ENCODE measurements around the gene SPRR5.

SPRR5 gene

DNA sequence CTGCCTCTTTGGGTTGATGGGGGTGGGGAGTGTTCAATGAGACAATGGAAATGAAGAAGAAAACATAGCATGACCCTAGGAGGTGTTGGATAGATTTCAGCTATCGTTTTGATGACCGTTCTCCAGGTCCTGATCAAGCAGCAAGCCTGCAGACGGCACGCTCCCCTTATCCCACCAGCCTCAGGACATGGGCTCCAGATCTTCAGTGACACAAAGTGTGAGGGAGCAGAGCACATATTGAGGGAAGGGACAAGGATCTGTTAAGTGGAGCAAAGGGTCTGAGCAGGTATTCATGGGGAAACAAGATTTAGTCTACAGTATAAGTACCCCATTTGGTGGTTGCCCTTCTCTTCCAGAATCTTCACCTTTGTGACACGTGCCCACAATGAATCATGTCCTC, 4.7 kb downstream of the SPRR5 start:
- no peak for DNase-seq

GRCh38 chr1:152953761-152954160, 6.8 kb downstream of the SPRR5 start:
- no peak for DNase-seq

GRCh38 chr1:152954436-152954835, 7.4 kb downstream of the SPRR5 start:
- DNase-seq, result no peak

DNA sequence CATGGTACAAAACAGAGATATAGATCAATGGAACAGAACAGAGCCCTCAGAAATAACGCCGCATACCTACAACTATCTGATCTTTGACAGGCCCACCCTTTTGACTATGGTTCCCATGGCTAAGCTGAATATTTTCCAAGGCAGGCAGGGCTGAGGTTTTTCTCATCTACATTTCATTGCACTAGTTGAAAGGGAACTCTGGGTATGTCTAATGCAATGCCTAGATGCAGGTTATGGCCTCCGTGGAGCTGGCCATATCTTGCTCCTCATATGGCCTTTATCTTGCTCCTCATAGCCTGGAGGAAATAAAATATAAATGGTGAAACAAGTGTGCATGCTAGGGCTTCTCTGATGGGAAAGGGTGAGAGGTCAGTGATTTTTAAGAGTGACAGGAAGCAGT, 10.6 kb downstream of the SPRR5 start:
- no peak for DNase-seq

GRCh38 chr1:152959273-152959672, 12.3 kb downstream of the SPRR5 start:
- DNase-seq, result no peak

GRCh38 chr1:152959801-152960451, 12.9 kb downstream of the SPRR5 start:
- DNase-seq, result no peak

DNA sequence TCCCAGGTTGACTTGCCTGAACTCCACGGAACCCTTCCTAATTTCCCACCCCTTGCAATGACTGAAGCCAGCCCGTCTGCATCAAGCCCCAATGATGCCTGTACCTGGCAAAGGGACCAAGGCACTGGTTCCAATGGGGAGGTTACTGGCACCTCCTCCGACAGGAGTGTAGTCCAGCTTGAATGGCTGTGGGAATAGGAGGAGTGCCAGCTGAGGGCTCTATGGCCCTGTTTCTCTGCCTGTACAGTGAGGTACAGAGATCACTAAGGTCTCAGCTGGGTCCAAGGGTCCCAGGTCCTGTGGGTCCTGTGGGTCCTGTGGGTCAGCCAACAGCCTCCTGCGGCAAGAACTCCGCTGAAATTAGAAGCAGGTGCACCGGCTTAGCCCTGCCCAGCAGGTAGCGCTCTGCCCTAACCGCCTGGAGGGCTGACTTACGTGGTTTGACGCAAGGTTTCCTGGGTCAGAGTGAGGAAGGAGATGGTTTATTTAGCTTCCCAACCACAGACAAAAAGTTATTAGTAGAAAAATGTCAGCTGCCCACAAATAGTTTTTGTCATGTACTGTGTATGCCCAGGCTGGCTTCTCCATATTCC, 13.5 kb downstream of the SPRR5 start:
- no peak for DNase-seq

DNA sequence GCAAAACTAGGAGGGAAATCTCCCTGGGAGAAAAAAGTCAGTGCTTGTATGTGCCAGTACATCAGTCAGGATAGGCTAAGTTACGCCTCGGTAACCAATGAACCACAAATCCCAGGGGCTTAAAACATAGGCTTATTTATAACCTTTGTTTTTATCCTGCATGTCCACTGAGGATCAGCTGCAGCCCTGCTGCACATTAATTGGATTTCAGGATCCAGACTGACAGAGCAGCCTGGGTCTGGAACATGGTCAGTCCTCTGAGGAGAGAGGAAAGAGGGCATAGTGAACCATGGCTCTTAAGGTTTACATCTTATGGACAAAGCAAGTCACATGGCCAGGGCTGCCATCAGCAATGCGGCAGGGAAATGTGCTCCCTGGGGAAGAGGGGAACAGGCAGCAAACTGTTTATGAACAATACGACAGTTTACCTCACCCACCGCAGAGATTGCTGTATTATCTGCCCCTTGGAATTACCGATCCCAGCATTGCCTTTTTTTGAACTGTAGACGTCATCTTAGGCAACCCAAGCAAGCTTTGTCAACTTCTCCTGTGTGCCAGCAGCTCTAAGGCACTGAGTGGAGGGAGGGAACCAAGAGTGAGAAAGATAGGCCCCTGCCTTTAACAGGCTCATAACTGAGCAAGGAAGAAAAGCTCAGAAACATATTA, 14.4 kb downstream of the SPRR5 start:
- no peak for DNase-seq

GRCh38 chr1:152962876-152963415, 15.9 kb downstream of the SPRR5 start:
- DNase-seq, result no peak

- DNase-seq, result no peak
These were observed 17.5 kb downstream of the SPRR5 start for GRCh38 chr1:152964536-152964935.

DNA sequence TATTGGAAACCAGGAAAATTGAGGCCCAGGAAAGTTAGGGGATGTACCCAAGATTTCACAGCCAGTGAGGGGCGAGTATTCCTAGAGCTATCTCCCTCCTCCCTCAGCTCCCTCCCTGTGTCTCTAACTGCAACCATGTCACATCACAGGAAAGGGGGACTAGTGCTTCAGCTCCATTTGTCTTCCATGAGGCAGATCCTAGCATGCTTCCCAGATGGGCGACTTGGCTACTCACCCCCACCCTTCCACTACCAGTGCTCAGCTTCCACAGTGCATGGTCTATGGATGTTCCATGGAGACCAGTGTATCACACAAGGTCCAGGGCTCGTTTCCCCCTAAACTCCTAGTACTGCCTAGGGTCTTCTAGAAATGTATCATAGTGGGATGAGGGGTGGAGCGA, 18.8 kb downstream of the SPRR5 start:
- DNase-seq, result no peak

- no peak for DNase-seq
These were observed 20.2 kb downstream of the SPRR5 start for GRCh38 chr1:152967201-152967600.

DNA sequence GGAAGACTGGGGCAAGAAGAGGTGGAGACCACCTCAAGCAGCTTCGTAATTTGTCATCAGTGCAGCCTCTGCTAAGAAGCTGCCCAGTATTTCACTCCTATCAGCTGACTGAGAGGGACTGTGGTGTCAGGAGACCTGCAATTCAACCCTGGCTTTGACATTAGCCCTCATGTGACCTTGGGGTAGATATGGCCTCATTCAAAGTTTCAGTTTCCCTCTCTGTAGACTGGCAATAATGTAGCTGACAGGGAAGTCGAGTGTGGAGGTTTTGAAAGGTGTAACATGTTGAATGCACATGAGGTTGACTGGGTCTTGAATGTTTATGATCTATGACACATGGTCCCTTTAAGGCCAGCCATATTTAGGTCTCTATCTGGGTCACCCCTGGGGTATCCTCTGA, 21.2 kb downstream of the SPRR5 start:
- DNase-seq, result no peak

GRCh38 chr1:152969036-152969435, 22.0 kb downstream of the SPRR5 start:
- no peak for DNase-seq

DNA sequence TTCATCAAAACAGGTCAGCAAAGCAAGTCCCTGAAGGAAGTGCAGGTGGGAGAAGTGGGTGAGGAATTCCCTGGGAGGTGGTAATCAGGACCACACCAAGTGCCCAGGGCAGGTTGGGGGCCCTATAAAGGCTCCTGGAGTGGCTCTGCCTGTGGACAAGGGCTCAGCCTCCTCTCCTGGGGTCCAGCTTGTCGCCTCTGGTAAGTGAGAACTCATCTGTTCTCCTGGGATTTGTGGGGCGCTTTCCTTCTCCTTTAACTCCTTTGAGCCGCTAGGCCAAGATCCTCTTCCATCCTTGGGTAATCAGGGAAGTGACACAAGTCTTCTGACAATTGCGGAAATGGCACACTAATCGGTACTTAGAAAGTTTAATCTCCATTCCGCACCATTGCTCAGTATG, 23.5 kb downstream of the SPRR5 start, which contains the start of gene SPRR4:
Gene SPRR4 (plus strand): TSS at position 154 of the 400 bp plus-strand sequence. CDS start 1,243 bp downstream, outside the sequence.
- DNase-seq, result no peak

DNA sequence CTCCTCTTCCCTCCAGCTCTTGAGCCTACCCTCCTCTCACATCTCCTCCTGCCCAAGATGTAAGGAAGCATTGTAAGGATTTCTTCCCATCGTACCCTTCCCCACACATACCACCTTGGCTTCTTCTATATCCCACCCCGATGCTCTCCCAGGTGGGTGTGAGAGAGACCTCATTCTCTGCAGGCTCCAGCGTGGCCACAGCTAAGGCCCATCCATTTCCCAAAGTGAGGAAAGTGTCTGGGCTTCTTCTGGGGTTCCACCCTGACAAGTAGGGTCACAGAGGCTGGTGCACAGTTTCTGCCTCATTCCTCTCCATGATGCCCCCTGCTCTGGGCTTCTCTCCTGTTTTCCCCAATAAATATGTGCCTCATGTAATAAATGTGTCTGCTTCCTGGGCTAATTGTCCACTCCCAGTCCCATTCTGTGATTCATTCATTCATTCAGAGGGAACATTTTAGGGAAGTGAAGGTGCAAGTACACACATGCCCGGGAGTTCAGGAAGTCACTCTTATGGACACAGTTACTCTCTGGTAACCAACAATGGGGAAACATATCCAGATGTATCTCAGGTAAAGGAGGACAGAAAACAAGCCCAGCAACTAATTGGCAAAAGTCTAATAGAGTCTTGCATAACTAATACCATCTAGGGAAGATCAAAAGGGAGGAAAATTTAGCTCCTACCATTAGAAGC, 25.3 kb downstream of the SPRR5 start:
- DNase-seq, result no peak

- DNase-seq, result no peak
These were observed 29.7 kb downstream of the SPRR5 start for GRCh38 chr1:152976688-152977087.

DNA sequence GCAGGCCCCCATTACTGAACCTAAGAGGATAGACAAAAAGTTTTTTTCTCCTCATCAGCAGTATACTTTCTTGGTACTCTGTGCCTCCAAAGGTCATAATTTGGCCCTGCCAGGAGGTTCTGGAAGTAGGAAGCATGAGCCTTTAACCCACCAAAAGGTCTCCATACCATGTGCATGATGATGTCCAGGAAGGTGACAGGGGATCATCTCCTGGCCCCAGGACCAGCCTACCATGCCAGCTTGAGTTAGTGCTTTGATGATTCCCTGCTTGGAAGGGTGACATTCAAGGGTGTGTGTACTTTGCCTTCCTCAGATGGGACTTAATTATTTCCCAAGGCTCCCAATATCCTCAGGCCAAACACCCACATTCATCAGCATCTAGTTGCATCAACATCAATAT, 30.6 kb downstream of the SPRR5 start:
- DNase-seq, result no peak

- no peak for DNase-seq
These were observed 33.7 kb downstream of the SPRR5 start for GRCh38 chr1:152980676-152981075.

DNA sequence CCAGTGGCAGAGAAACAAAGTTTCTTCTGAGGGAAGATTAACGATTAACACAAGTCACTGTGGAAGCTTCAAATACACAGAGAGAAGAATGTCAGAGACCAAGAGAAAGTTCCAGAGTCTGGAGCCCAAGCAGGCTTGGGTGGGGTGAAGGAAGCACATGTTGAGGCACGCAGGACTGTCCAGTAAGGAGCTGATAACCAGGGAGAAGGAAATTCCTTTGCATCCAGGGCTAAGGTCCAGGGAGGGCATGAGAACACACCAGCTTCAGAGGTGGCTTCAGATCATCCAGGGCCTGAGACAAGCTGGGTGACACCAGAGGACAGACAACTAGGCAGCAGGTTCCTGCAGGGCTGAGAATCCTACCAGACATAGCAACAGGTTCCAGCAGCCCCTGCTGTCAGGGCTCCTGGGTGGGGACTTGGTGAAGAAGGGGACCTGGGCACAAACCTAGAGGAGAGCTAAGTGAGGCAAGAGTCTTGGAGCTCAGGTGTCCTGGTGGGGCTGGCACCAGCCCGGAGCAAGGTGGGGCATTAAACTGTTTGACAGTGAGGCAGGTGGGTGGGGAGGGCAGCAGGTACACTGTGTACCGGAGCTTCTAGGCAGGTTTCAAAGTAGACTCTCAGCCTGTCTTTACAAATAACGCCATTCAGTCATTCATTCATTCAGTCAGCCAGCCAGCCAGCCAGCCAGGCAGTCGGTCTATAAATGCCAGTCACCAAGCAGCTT, 34.3 kb downstream of the SPRR5 start:
- DNase-seq, result no peak

DNA sequence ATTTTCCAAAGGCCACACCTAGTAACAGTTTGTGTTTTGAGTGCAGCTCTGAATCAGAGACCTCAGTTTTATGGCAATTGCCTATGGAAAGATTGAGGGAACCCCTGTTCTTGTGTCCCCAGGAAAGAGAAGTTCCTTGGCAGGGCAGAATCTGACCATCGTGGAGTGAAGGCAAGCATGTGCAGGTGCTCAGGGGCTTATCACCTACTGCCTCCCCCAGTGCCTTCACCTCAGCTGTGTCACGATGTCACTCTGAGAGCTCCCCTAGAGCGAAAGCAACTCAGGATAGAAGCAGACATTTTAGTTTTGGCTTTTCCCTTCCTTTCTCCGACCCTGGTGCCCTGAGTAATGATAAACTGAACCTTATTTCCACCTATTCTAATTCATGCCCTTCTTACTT, 35.1 kb downstream of the SPRR5 start:
- no peak for DNase-seq

DNA sequence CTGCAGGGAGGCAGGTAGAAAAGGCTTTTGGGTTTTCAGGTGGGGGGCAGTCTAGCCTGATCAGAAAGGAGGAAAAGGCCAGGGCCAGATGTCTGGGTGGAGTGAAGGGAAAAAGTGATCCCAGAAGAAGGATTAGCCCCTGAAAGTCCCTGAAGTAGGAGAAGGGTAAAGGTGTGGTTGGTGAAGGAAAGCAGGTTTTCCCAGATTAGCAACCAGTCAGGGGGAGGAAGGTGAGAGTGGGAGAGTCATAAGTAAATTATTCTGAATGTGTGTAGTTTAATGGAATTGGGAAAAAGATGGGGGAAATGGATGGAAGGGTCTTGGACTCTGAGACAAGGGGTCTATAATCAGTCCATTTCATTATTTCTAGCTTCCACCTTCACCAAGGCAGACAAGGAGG, 36.2 kb downstream of the SPRR5 start:
- DNase-seq, result no peak

GRCh38 chr1:152983743-152984142, 36.7 kb downstream of the SPRR5 start, which contains the start of gene SPRR1A:
Gene SPRR1A (plus strand): TSS chr1:152984081. CDS start chr1:152985231, 1,150 bp downstream.
- no peak for DNase-seq
